GM21526 (cell line): Measurements from ENCODE around the gene CCL21.
A peak's percentile ranks its signal among the peaks of the same experiment; 100 is the strongest.

Experiments used
- ATAC-seq: cut with Tn5 transposase; IDR thresholded peaks from one replicate; pipeline ENCODE4 v1.9.1; 2021; ENCODE audit warnings: moderate library complexity; ENCODE audit not compliant: unreplicated experiment, low FRiP score

The CCL21 gene

DNA sequence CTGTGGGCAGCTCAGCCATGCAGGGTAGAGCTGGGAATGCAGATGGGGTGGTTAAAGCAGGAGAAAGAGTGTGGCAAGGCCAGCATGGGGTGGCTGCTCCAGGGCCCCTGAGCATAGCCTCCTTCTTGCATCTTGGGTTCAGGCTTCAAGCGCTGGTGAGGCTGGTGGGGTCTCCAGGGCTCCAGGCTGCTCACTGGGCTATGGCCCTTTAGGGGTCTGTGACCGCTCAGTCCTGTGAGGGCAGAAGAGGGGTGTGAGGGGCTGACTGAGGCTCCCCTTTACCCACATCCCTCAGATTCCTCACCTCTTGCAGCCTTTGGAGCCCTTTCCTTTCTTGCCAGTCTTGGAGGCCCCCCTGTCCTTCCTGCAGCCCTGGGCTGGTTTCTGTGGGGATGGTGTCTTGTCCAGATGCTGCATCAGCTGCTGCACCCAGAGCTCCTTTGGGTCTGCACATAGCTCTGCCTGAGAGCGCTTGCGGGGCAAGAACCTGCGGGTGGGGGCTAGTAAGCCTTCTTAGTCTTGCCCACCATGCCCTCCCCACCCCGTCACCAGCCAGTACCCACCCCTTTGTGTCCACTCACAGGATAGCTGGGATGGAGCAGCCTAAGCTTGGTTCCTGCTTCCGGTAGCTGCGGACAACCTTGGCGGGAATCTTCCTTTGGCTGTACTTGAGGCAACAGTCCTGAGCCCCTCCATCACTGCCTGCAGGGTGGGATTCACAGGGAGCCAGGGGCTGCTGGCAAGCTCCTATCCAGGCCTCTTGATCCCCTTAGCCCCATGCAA lies 549 bp downstream of the CCL21 start:
- ATAC-seq, result no peak

DNA sequence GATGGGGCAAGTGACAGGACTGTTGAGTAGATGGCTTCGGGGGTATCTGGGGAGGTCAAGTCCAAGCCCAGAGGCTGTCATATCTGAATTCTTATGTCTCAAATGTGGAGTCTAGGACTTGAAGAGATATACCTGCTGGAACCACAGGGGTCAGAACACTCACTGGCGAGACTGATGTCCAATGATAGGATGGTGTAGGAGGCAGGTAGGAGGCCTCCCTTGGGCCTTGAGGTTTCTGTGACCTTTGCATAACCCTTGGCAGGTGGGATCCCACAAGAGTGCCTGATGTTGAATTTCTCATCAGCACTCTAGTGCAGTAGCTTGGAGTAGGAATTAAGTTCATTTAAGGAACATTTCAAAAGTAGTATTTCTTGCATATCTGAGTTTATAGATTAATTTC lies 2.8 kb downstream of the CCL21 start:
- no peak for ATAC-seq

DNA sequence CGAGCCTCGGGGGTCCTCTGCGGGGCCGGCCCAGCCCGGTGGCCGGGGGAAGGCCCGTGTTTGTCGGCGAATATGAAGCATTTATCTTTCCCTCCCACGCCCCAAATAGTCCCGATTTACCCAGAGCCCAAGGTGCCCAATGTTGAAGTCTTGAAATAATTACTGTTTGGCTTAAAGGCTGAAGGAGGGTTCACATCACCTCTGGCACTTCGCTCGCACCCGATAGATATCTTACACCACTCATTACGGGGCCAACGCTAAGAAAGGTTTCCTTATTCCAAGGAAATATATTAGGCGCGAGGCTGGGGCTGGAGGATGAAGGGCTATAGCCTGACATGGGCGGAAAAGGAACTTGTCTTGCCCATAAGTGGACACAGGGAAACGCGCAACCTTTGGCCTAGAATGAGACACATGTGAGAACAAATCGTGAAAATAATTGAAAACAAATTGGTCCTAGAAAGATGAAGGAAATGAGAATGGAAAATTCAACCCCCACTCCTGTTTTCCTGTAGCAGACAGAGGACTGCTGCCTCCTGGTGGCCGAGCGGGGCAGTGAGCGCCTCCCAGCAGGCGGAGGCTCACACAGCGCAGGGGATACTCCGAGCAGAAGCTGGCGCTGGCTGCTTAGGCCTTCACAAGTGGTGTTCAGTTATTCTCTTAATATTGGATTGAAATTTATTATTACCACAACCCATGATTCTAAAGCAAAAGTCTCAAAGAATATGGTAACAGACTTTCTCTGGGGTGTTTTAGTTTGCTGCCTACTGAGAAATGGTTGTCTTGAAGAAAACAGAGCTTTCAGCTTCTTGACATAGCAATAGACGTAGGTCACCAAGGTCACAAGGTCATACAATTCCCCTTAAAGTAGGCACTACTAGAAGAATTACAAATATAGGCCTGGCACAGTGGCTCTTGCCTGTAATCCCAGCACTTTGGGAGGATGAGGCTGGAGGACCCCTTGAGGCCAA lies 7.9 kb downstream of the CCL21 start:
- ATAC-seq, result peak; percentile 73

- ATAC-seq, result no peak
Observed at GRCh38 chr9:34701023-34701768, 8.7 kb downstream of the CCL21 start.

GRCh38 chr9:34694811-34695210 lies 15.1 kb downstream of the CCL21 start:
- ATAC-seq, result no peak

- ATAC-seq, result no peak
Observed at GRCh38 chr9:34693560-34693959, 16.4 kb downstream of the CCL21 start.

- ATAC-seq, result no peak
Observed at GRCh38 chr9:34691936-34692315, 18.0 kb downstream of the CCL21 start.

DNA sequence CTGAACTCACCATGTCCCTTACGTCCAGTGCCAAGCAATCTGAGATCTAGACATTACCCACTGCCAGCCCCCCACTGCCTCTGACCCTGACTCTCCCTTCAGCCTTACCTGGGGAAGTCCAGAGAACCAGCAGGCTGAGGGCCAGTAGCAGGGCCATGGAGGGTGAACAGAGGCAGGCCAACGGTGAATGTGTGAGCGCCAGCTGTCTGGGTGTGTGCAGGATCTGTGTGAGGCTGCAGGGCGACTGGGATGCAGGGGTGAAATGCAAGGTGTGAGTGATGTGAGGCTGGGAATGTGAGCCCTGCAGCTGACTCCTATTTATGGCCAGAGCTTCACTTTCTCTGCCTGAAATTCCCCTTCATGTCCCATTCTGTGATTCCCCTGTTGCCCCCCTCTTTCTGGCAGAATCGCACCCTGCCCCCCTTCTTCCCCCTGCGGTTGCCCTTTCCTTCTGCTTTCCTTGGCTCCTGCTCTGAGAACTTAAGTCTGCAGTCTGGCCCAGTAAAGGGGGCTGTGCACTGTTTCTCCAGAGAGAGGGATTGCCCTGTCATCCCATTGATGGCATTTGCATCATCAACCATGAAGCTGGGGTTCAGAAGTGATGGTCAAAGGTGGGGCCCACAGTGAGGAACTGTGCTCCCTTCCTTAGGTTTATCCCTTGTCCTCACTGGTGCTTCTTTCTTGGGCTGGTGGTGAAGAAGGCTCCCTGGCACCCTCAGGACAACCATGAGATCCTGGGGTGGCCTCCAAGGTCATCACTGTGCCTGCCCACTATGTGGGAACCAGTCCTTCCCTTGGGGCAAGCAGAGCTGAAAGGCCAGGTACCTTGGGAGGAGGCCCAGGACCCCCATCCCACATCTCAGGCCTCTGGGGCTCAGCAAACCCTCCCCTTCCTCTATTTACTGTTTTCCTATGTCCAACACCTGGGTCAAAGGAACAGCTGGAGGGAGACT lies 18.7 kb downstream of the CCL21 start, which contains the start of gene CCL19:
Gene CCL19 (minus strand): TSS at position 294 of the 953 bp plus-strand sequence. CDS start 137 bp downstream, at position 157.
- no peak for ATAC-seq

DNA sequence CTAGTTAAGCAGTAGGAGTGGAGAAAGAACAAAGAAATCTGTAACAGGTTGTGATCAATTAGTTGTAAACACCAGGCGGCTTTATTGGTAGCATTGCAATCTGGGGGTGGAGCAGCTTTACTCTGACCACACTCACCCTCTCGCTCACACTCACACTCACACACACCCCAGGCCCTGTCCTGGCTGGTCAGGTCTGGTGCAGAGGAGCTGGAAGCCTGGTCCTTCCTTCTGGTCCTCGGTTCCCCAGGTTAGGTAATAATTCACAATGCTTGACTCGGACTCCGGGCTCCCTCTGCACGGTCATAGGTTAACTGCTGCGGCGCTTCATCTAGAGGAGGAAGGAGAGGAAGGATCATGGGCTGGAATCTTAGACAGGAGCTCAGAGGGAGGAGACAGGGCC lies 20.4 kb downstream of the CCL21 start:
- no peak for ATAC-seq

DNA sequence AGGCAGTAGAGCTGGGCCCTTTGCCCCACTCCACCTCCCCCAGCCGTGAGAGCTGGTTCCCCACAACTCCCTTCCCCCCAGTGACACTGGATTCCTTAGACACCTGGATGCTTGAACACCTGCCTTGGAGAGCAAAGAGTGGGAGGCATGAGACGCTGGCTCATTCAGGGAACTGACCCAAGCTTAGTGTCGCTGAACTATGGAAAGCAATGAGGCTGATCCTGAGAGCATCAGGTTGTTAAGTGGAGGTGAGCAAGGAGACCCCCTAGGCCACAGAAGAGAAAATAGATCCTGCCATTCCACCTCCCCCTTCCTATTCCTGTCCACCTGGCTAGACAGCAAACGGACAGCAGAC lies 20.8 kb downstream of the CCL21 start:
- ATAC-seq, result no peak

DNA sequence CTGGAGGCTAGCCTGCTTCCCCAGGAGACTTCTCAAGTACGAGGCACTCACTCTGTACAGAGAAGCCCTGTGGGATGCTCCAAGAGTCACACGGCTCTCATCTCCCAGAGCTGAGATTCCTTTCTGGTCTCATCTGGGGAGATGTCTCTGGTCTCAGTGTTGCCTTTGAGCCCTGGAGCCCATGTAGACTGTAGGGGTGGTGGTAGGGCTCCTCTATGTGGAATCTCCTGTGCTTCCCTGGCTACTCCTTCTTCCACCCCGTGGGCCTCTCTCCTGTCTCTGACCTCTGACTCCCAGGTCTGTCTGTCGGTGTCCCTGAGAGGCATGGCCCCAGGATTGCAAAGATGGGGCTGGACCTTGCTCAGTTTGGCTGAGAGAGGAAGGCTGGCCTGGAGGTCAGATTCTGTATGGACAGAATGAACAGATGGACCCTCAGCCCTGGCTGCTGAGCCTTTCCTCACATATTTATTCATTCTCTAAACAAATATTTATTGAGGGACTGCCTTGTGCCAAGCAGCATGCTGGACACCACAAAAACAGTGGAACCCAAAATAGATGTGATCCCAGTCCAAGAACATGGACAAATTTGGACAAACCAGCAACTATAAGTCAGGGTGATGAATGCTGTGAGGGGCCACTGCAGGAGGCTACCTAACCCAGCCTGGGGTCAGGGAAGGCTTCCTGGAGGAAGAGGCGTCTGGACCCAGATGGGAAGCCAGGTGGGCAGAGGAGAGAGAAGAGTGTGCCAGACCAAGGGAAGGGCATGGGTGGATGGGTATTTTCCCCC lies 21.4 kb downstream of the CCL21 start:
- ATAC-seq, result no peak

DNA sequence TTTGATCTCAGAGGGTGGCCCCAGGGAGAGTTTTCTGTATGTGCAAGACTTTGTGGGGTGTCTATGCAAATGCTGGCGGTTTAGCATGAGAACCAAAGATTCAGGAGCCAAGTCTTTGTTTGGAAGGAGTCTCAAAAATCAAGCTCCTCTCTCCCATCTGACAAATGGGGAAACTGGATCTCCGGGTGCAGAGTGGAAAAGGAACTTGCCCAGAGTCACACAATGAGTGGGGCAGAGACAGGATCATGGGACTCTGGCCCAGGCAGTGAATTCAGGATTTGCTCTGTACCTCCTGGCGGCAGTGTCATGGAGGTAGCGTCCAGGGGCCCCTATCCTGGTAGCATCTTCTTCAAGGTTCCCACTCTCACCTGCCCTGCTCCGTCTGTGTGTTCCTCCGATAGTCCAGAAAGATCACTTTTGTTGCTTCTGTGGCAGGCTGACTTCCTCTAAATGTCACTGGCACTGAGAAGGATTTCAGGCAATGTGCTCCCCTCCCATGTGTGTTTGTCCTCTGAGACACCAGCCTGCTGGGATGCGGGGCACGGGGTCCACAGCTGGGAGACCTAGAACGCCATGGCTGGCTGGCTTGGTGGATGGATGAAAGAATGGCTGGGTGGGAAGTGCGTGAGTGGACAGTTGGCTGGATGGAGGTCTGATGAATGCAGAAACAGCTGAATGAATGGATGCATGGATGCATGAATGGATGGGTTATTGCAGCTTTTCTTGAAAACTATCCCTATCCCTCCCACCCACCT lies 22.5 kb downstream of the CCL21 start:
- ATAC-seq, result no peak

DNA sequence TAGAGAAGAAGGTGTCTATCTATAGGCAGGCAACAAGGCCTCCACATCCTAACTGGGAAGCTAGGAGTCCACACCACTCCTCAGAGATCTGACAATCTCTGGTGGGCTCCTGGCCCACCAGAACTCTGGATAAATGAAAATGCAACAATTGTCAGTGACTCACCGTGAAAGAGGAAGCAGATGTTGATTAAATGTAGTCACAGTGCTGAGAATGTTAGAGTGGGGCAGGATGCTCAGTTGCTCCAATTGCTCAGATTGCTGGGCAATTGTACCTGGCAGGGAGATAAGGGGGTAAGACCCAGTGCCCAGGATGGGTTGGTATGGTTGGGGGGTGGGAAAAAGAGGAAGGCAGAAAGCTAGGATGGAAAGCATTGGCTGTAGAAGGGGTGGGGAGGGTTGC lies 23.2 kb downstream of the CCL21 start:
- no peak for ATAC-seq

DNA sequence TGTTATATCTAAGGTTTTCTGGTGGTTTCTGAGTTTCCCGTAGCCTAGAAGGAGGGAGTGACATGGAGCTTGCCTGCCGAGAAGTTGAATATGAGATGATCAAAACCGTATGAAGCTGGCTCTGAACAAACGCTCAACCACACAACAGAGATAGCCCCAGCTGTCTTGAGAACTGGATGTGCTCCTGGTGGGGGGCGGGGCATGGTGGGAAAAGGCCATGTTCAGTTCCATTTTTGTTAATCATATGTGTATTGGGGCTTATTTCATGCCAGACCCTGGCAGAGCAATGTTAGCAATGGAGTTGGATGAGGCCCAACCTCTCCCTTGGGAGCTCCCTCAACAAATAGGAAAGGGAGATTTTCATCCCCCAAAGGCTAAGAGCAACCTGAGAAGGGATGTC lies 23.7 kb downstream of the CCL21 start:
- no peak for ATAC-seq

DNA sequence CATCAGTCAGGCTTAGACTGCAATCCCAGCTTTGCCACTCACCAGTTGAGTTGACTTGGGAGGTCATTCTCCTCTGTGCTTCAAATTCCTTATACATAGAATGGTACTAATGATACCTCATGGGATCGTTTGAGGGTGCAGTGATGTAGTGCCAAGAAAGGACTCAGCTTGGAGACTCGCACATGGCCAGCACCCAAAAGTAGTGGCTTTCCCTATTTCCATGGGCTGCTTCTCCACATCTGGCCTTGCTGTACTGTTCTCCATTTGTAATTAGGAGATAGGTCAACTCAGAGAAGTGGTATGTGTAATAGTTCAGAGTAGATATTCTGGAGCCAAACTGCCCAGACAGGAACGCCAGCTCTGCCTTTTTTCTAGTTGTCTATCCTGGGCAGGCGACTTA lies 24.3 kb downstream of the CCL21 start:
- no peak for ATAC-seq

GRCh38 chr9:34684816-34685215 lies 25.1 kb downstream of the CCL21 start:
- ATAC-seq, result no peak

GRCh38 chr9:34684145-34684544 lies 25.8 kb downstream of the CCL21 start:
- ATAC-seq, result no peak

DNA sequence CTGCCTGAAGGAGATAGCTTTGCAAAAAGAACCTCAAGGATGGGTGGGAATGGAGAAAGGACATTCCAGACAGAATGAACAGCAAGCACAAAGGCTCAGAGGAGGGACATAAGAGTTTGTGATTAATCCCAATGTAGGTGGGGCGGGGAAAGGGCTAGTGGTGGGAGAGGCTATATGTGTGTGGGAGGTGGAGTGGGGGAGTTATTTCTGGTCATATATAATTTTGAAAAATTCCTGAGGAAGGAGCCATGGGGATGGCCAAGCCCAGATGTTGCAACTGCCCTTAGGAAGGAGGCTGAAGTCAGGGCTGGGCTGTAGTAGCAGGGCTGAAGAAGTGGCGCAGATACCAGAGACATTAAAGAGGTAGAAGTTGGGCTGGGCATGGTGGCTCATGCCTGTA lies 34.1 kb downstream of the CCL21 start:
- no peak for ATAC-seq
